ENCODE results near the gene NRXN3.

The NRXN3 gene

GRCh38 chr14:78170203-78170602 is at the start of gene NRXN3:
NRXN3 (plus strand) TSS chr14:78170373; CDS start chr14:78243094, 72,721 bp downstream.
- no peak for DNase-seq

GRCh38 chr14:78122436-78122835 is 47.7 kb upstream of the NRXN3 start:
- no peak for DNase-seq

- no peak for DNase-seq
Measured at GRCh38 chr14:78123650-78124253, 46.4 kb upstream of the NRXN3 start.

GRCh38 chr14:78127961-78128360 is 42.2 kb upstream of the NRXN3 start:
- DNase-seq = no peak

GRCh38 chr14:78129375-78129774 is 40.8 kb upstream of the NRXN3 start:
- DNase-seq = no peak

GRCh38 chr14:78130356-78130755 is 39.8 kb upstream of the NRXN3 start:
- no peak for DNase-seq

GRCh38 chr14:78131201-78131600 is 39.0 kb upstream of the NRXN3 start:
- no peak for DNase-seq

- DNase-seq = no peak
Measured at GRCh38 chr14:78131616-78132015, 38.6 kb upstream of the NRXN3 start.

GRCh38 chr14:78135450-78135891 is 34.7 kb upstream of the NRXN3 start:
- no peak for DNase-seq

- no peak for DNase-seq
Measured at GRCh38 chr14:78136695-78137094, 33.5 kb upstream of the NRXN3 start.

GRCh38 chr14:78141590-78141989 is 28.6 kb upstream of the NRXN3 start:
- no peak for DNase-seq

- no peak for DNase-seq
Measured at GRCh38 chr14:78142998-78143397, 27.2 kb upstream of the NRXN3 start.

- no peak for DNase-seq
Measured at GRCh38 chr14:78143489-78144145, 26.6 kb upstream of the NRXN3 start.

- no peak for DNase-seq
Measured at GRCh38 chr14:78152201-78153063, 17.7 kb upstream of the NRXN3 start.

GRCh38 chr14:78153064-78153341 is 17.2 kb upstream of the NRXN3 start:
- no peak for DNase-seq

GRCh38 chr14:78154827-78155226 is 15.3 kb upstream of the NRXN3 start:
- no peak for DNase-seq

- DNase-seq = no peak
Measured at GRCh38 chr14:78156196-78156595, 14.0 kb upstream of the NRXN3 start.

GRCh38 chr14:78157494-78158437 is 12.4 kb upstream of the NRXN3 start:
- peak in 1 of 2 experiments; percentile 7 for DNase-seq

- no peak for DNase-seq
Measured at GRCh38 chr14:78162202-78162601, 8.0 kb upstream of the NRXN3 start.

GRCh38 chr14:78164226-78164853 is 5.8 kb upstream of the NRXN3 start:
- DNase-seq = peak; percentile 3 to 20

GRCh38 chr14:78172428-78172827 is 2.3 kb downstream of the NRXN3 start:
- no peak for DNase-seq

- no peak for DNase-seq
Measured at GRCh38 chr14:78173346-78174035, 3.3 kb downstream of the NRXN3 start.

Measured in activated CD4-positive, alpha-beta T cell treated with anti-CD3 and anti-CD28 coated beads, Interleukin-2, amount 50 U/mL, for 48 hours (primary cell).